Adipocyte (in vitro differentiated cells): ENCODE measurements around the gene CYLC2.

Source experiments
- DNase-seq: peaks from one replicate; pipeline ENCODE4 v3.0.0-alpha.2; 2015; ENCODE audit warnings: low read depth
- H3K27me3 ChIP-seq: replicated peaks from 2 replicates; pipeline ENCODE4 v1.7.0; 2013; ENCODE audit warnings: mild to moderate bottlenecking, low read length, moderate library complexity; ENCODE audit not compliant: control insufficient read depth, insufficient read depth
- H3K36me3 ChIP-seq: 2 replicates; pipeline ENCODE4 v1.7.0; 2013; ENCODE audit warnings: low read length, mild to moderate bottlenecking, moderate library complexity; ENCODE audit not compliant: control insufficient read depth, insufficient read depth, severe bottlenecking
- H3K4me1 ChIP-seq: 2 replicates; pipeline ENCODE4 v1.7.0; 2013; ENCODE audit warnings: mild to moderate bottlenecking, low read length, moderate library complexity; ENCODE audit not compliant: control insufficient read depth, insufficient read depth
- H3K4me3 ChIP-seq: 2 replicates; pipeline ENCODE4 v1.7.0; 2013; ENCODE audit warnings: mild to moderate bottlenecking, low read length, moderate library complexity
- H3K9ac ChIP-seq: 2 replicates; pipeline ENCODE4 v1.7.0; 2013; ENCODE audit warnings: mild to moderate bottlenecking, low read length, moderate library complexity
- H3K9me3 ChIP-seq: 2 replicates; pipeline ENCODE4 v1.7.0; 2013; ENCODE audit warnings: mild to moderate bottlenecking, low read length, moderate library complexity; ENCODE audit not compliant: control insufficient read depth

Gene CYLC2

DNA sequence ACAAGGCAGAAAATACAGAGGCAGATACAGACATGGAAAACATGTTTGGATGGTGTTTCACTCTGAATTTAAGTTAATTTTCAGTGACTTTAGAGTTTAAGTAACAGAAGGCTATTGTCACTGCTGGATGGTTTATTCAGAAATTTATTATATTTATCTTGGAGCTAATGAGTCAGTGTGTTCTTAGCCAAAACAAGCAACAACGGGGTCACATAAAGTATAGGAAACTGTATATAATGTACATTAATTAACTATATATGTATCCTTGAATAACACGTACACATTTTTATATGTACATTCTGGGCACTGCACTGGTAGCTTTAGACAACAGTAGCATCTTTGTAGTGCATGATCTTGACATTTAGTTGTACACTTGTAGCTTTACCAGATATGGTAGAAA lies 30.7 kb downstream of the CYLC2 start:
- Histone ChIP-seq H3K9ac (no peak overlapping the region), H3K9me3 (no peaks in the 10 kb centered on the region), H3K4me3 (no peak overlapping the region), H3K36me3 (no peaks in the 10 kb centered on the region), H3K27me3 (no peaks in the 10 kb centered on the region), H3K4me1 (no peaks in the 10 kb centered on the region)
- DNase-seq = no peak

- Histone ChIP-seq H3K9me3 (no peaks in the 10 kb centered on the region), H3K27me3 (no peaks in the 10 kb centered on the region), H3K36me3 (no peaks in the 10 kb centered on the region), H3K4me1 (no peaks in the 10 kb centered on the region), H3K4me3 (no peak overlapping the region), H3K9ac (no peak overlapping the region)
- DNase-seq = no peak
These were observed 42.7 kb downstream of the CYLC2 start for GRCh38 chr9:103037508-103038477.

DNA sequence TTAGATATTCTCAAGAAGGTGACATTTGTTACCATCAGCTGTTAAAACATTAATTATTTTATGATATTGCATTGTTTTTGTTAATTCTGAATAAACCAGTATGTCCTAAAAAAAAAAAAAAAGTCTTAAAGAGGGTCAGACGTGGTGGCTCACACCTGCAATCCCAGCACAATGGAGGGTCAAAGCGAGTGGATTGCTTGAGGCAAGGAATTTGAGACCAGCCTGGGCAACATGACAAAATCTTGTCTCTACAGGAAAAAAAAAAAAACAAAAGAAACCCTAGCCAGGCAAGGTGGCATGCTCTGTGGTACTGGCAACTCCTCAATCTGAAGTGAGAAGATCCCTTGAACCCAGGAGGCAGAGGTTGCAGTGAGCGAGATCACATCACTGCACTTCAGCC lies 46.8 kb downstream of the CYLC2 start:
- H3K9me3 ChIP-seq = no peaks in the 10 kb centered on the region
- H3K4me3 ChIP-seq = no peak overlapping the region
- H3K4me1 ChIP-seq = no peaks in the 10 kb centered on the region
- no peak overlapping the region for H3K9ac ChIP-seq
- H3K36me3 ChIP-seq = no peaks in the 10 kb centered on the region
- H3K27me3 ChIP-seq = no peaks in the 10 kb centered on the region
- DNase-seq = no peak
